SU-DHL-6 (cell line): ENCODE results near the gene AKT1.

ENCODE experiments used
- EZH2phosphoT487 ChIP-seq: fragments of 200-600 bp; sonication (generic), shearing (Covaris generic); conservative IDR thresholded peaks from 2 replicates; pipeline ENCODE4 v1.6.1; 2018; ENCODE audit warnings: mild to moderate bottlenecking, antibody characterized with exemption, low read length, moderate library complexity, mixed read lengths
- TF ChIP-seq, protein P1 (sequence below): fragments of 200-600 bp; sonication (generic); IDR thresholded peaks from one replicate; pipeline ENCODE4 v1.5.1; 2017; ENCODE audit warnings: antibody characterized with exemption, mild to moderate bottlenecking, low read length, moderate library complexity; ENCODE audit not compliant: insufficient read depth, poor library complexity, severe bottlenecking

DNA sequence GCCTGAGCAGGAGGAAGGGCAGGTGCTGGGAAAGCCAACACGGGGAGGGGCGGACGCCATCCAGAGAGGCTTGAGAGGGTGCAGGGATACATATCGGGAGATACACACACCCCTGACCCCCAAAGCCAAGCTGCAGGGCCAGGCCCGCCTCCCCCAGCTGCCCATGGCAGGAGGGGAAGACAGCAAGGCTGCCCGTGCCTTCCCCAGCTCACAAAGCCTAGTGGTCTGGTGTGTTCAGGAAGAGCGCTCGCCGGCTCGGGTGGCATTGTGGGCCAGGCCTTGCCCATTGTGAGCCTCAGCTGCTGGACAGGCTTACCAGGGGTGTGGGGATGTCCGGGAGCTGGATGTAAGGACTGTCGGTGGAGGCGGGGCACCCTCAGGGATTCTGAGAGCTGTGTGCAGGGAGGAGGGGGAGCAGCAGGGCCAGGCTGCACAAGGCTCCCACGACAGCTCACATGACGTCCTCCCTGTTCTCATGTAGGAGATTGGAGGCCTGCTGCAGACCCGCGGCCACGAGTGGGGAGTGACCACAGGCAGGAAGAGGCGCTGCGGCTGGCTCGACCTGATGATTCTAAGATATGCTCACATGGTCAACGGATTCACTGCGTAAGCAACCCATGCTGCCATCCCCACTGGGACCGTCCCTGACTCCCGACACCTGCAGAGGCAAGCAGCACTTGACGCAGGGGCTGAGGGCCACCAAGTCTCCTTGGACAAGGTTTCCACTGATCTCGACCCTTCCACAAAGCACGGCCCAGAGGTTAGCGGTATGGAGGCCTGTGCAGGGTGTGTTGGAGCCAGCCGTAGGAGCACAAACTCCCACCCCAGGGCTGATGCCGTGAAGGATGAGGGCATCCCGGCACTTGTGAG lies 52.7 kb downstream of the AKT1 start:
- TF ChIP-seq, protein P1, sequence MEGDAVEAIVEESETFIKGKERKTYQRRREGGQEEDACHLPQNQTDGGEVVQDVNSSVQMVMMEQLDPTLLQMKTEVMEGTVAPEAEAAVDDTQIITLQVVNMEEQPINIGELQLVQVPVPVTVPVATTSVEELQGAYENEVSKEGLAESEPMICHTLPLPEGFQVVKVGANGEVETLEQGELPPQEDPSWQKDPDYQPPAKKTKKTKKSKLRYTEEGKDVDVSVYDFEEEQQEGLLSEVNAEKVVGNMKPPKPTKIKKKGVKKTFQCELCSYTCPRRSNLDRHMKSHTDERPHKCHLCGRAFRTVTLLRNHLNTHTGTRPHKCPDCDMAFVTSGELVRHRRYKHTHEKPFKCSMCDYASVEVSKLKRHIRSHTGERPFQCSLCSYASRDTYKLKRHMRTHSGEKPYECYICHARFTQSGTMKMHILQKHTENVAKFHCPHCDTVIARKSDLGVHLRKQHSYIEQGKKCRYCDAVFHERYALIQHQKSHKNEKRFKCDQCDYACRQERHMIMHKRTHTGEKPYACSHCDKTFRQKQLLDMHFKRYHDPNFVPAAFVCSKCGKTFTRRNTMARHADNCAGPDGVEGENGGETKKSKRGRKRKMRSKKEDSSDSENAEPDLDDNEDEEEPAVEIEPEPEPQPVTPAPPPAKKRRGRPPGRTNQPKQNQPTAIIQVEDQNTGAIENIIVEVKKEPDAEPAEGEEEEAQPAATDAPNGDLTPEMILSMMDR, result no peak
- TF ChIP-seq EZH2phosphoT487, result no peak
